HG03175 (cell line): ENCODE results near the gene IL1RL2.

Source experiments
- ATAC-seq: cut with Tn5 transposase; IDR thresholded peaks from one replicate; pipeline ENCODE4 v1.9.1; 2021; ENCODE audit warnings: mild to moderate bottlenecking, moderate library complexity; ENCODE audit not compliant: unreplicated experiment

IL1RL2 gene

DNA sequence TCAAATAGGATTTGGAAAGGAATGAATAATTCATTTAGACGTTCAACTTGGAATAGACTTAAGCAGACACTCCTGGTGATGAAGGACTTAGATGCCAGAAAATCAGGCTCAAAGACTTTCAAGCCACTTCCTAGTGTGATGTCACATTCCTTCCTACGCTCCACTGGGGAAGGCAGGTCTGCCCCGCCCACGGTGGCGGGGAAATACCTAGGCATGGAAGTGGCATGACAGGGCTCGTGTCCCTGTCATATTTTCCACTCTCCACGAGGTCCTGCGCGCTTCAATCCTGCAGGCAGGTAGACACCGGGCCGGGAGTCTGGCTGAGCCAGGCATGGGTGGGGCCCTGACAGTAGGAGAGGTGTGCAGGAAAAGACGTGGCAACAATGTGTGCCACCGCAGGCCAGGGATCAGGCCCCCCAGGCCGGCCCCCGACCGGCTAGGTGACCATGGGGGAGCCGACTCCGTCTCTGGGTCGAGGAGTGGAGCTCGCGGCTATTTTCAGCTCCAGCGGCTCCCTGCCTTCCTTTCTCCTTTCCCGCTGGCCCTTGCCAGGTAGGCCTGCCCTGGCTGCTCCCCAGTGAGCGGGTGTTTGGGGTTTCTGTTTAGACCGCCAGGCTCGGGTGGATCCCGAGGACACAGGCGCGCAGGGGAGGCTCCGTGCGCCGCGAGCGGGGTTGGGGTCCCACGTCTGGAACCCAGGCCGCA, at the start of gene IL1RL2:
TSS of gene IL1RL2 (plus strand) at position 233 of the 705 bp plus-strand sequence. CDS start 845 bp downstream, outside the sequence.
- no peak for ATAC-seq

DNA sequence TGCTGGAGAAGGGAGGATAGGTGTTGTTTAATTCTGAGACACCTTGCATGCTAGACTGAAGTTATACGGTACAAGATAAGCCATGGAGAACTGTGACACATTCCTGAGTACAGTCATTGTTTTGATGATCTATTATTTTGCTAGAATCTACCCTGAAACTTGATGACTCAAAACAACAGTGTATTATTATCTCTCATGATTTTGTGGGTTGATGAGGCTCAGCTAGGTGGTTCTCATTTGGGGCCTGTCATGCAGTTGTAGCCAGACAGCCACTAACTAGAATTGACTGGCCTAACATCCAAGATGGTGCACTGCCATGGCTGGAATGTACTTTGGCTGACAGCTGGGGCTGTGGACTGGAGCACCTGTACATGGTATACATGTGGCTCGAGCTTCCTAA, 49.7 kb upstream of the IL1RL2 start:
- no peak for ATAC-seq

DNA sequence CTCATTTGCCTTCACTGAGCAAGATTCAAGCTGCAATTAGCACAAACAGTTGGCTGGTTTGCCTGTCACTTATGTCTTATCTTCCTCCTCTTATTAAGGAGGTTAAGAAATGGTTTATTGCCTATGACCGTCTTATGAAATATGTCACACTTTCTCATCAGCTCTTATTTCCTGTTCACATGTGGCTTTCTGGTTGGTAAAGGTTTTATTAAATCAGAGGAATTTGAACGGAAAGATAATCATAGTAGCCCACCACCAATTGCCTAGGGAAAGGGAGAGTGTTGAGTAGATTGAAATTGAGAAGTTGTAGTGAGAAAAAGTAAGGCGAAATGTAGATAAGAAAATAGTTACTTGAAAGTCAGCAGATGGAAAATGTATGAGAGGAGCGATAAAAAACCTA, 48.5 kb upstream of the IL1RL2 start:
- ATAC-seq: no peak

DNA sequence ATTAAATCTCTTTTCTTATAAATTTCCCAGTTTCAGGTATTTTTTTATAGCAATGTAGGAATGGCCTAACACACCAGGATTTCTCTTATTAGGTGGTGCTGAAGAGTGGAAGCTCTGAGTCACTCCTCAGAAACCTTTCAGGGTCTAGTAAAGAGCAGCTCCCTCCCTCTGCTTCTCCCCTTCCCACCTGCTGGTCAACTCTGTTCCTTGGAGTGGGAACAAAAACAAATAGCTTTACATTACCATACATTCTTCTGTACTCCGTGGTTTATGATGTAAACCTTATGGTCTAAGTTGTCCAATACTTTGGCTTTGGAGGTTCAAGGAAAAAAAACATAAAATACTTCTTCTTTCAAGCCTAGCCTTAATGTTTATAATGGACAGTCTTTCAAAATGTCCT, 47.0 kb upstream of the IL1RL2 start:
- no peak for ATAC-seq

DNA sequence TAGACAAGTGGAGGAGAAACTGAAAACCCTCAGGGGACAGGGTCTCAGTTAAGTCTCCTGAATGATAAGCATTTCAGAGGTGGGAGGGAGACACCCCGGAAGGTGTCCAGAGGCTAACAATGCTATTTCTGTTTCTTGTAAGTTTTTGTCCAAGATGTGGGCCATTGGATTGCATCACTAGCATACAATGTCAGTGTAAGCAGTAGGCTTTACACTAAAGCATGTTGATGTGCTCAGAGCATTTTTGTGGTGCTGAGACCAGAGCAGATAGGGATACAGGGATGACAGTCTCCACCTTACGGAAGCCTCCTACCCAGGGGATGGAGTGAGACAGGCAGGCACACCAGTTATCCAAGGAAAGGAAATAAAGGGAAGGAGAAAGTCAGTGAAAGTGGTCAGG, 46.4 kb upstream of the IL1RL2 start:
- no peak for ATAC-seq

DNA sequence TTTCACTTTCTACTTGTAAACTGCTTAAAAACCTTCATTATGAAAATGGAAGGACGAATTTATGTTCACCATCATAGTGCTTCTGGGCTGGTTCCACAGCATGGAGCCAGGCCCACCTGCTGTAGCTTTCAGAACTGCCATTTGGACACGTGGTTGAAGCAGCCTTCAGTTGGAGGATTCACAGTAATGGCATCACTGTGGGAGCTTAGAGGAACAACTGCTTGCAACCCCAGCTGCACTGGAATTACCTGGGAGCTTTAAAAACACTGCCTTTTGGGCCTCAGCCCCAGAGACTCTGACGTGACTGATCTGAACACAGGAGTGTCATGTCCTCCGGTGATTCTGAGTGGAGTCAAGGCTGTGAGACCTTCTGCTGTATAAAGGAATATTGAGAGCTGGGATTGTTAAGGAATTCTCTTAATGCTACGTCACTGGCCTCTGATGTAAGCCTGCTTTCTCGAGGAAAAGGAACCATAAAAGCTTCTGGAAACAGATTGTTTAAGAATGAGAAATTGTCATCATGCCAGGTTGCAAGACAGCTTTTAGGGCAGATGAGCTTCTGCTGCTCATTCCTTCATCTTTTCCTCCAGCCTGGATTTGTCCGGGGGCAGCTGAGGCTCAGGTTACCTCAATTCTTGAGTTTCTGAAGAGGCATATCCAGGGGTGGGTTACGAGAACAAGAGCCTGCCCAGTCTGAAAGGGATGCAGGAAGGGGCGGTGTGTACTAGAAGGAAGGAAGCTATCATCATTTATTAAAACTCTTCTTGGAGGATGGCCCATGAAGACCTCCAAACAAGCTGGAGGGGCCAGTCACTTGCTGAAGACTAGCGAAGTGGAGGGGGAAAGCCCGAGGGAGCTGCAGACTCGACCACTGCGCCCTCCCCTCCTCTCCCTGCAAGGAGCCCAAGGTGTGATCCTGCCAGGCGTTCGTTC, 45.5 kb upstream of the IL1RL2 start:
- no peak for ATAC-seq

DNA sequence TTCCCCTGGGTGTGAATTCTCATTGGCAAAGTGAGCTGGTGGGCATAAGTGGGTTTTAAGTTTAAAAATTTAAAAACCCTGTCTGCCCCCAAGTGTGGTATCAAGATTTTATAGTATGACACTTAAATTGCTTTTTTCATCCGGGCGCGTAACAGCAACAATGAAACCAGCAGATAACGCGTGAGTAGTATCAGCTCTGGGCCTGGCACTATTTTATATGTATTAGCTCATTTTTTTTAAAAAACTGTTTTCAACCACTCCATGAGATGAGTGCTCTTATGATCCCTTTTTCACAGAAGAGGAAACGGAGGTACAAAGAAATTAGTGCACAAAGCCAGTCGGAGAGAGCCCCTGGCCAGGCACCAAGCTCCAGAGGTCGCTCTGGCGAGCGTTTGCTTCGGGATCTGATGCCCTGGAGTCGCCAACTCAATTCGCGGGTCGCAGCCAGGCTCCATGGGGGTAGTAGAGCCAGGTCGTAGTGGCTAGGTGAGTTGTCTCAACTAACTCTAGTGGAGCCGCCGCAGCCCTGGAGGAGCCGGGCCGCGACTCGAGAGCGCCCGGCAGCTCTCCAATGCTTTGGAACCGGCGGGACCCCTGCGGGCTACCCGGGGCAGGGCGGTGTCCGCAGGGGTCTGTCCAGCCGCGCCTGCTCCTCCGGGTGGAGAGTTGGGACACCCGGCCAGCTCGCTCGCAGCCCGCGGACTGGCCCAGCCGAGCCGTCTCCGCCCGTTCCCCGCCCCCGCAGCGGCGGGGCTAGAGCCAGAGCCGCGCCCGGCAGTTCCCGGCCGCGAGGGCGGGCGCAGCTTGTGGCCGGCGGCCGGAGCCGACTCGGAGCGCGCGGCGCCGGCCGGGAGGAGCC, 44.6 kb upstream of the IL1RL2 start, which contains the start of gene IL1R1:
TSS of gene IL1R1 (plus strand) at position 777 of the 859 bp plus-strand sequence. CDS start 14,979 bp downstream, outside the sequence.
- no peak for ATAC-seq

DNA sequence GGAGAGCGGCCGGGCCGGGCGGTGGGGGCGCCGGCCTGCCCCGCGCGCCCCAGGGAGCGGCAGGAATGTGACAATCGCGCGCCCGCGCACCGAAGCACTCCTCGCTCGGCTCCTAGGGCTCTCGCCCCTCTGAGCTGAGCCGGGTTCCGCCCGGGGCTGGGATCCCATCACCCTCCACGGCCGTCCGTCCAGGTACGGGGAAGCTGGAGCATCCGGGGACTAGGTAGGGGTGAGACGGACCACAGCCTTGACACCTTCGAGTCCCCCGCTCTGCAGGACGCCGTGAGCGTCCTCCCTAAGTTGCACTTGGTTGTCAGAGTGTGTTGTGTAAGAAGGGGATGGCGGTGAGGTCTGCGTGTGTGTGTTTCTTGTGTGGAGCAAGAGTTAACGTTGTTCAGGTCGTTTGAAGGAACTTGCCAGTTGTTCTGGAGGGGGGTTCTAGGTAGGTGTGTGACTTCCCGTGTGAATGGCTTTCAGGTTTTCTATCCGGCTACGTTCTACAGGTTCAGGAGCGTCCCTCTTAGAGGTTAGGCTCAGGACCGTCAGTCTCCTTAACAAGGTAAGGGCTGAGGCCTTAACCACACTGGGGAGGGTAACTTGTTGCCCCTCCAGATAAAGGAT, 43.9 kb upstream of the IL1RL2 start:
- no peak for ATAC-seq

DNA sequence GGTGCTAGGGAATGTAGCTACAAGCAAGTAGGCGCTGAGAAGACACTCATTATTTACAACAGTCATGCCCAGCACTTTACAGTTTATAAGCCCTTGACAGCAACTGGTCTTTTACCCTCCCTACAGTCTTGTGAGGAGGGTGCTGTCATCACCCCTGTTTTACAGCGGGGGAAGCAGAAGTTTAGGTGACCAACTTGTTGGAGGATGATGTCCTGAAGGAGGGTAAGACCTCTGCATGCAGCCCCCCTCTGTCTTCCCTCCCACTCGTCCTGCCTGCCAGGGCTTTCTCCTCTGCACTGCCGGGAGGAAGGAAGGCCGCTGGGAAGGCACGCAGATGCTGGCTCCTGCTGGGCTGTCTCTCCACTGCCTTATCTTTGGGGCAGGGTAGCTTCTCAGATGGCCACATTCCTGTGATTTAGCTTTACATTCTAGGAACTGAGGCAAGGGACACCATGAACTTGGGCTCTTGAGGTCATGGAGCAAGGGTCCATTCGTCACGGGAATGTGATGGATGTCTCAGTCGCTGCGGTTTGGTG, 43.3 kb upstream of the IL1RL2 start:
- no peak for ATAC-seq

DNA sequence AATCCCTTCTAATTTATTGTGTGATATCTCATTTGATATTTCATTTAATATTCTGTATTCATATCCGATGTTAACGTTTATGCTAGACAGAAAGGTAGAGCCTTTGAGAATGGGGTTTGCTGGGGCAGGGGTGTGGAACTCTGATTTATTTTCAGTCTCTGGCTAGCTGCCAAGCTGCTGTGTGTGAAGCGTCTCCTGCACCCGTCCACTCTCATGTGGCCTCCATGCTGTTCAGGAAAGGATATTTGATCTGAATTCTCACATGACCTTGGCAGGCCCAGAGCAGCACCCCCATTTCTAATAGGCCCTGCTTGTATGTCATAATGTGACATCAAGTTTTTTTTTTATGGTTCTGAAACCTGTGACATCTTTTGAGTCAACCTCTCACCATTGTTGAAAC, 42.7 kb upstream of the IL1RL2 start:
- no peak for ATAC-seq

DNA sequence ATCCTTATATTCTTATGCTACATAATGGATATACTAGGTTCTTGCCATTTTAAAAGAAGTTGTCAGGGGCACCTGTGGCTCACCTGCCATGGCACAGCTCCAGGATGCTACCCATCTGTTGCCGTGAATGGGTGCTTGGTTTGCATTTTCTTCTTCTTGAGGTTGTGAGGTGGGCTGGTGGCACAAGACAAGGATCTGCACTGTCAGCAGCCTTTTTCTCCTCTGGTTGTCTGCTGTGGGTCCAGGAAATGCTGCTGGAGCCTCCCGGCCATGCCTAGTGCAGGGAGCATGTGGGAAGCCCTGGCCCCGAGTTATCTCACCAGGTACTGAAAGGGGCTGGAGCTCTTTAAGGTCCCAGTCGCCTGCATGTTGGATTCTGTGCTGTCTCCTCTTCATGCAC, 41.7 kb upstream of the IL1RL2 start:
- ATAC-seq: no peak

DNA sequence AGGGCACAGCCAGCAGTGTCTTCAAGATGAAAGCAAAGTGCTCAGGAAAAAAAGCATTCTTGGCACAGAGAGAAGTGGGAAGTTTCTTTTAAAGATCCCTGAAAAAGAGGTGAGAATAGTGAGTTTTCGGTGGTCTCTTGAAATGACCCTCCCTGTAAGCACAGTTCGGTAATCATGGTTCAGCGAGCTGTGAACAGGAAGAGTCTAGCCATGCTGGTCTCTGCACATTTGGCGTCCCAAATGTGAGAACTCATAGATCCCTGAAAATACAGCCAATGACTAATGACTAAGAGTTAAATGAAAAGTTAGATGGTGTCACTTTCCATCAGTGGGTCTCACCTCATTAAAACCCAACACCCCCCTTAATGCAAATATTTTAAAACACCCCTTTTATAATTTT, 40.9 kb upstream of the IL1RL2 start:
- ATAC-seq: no peak

DNA sequence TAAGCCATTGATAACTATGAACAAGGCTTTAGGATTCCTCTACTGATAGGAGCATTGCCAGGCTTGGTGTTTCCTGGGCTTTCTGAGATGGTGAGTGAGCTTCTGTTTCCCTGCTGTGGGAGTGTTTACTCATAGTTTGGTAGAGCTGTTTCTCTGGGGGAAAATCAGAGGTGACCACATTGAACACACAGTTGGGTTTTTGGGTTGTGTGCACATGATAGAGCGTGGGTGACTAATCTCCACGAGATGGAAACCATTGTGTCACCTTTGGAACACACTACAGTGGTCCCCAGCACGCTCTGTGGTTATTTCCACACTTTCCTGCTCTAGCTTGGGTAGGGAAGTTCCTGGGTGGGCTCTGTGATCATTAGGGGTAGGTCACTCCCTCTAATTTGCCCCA, 38.9 kb upstream of the IL1RL2 start:
- no peak for ATAC-seq

DNA sequence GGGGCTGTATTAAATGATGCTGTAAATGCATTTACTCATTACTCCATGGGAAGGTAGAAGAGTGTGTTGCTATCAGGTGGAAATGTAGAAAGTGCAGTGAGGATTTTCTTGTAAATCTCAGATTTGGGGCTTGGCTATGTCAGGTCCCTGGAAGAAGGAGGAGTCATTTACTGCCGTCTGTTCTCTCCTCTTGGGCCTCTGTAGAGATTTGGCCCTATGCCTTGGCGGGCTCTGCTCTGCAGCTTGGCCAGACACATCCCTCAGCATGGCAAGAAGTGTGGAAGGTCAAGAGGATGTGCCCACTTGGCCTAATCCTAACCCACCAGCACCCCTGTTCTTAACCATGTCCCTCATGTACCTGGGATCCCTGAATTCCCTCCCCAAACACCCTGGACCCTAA, 37.6 kb upstream of the IL1RL2 start:
- no peak for ATAC-seq

DNA sequence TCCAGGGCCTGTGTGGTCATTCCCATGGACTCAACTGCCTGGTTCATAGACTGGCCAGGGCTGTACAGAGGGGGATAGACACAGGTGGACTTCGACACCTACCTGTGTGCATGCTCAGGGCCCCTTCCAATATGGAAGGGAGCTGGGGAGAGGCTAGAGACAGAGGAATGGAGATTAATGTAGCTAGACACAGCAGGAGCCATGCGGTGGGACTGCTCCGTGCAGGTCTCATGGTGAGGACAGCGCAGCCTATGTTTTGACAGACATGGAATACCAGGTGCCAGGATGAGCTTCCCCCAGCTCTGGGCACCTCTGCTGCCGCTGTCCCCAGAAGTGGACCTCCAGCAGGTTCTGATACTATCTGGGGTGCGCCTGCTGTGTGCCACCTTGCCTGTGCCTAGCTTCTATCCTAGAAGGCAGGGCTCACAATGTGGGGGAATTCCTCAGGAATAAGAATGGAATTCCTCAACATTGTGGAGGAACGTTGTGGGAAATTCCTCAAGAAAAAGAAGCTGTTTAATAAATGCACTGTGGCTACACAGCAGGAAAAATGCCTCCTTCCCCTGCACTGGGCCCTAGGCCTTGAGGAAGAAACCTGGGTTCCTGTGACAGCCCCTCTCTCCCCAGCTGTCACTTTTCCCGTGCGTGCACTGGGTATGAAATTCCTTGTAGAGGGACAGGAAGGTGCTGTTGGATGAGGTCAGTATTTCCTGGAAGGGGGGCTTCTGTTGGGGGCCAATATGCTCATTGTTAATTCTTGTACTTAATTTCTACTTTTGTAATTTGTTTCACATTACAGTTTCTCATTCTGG, 37.0 kb upstream of the IL1RL2 start:
- ATAC-seq: no peak

DNA sequence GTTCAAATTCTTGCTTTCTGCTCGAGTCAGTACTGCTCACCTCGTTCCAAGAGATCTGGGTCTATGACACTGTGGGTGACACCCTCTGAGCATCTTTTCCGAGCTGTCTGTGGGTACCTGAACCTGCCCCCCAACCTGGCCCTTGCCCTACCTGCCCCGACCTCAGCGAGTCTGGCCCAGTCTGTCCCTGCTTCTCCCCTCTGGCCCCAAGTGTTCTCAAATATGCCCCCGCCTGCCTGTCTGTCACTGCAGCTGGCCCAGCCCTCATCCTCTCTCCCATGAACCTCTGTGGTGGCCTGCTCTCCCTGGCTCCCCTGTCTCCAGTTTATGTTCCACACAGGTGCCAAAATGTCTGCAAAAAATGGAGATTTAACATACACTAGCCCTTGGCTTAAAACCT, 32.5 kb upstream of the IL1RL2 start:
- ATAC-seq: no peak

DNA sequence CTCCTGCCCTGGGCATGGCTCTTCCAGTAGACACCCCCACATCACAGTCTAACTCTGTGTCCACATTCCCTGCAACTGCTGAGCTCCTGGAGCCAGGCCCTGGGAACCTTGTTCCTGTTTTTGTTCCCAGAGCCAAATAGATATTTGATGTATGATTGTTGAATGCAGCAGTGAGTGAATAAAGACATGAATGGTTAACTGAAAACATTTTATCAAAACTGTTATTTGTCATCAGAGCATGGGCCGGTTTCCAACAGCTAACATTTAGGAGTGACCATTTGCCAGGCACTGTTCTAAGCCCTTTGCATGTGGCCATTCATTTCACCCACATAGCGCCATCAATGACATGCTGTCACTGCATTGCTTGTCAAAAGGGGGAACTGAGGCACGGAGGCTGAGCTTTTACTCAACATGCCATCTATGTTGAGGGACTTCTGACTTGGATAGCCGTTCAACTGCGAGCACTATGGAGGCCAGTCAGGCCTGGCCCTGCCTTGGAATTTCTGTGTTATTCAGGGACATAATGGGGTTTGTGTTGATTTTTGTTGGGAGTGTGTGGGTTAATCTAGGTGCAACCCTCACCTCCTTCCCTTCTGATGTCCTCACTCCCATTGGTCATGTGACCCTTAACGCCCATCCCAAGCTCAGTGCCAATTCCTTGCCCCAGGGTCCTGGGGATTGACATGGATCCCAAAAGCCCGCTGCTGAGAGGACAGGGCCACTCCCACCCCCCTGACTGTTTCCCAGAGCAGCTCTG, 31.7 kb upstream of the IL1RL2 start:
- no peak for ATAC-seq

DNA sequence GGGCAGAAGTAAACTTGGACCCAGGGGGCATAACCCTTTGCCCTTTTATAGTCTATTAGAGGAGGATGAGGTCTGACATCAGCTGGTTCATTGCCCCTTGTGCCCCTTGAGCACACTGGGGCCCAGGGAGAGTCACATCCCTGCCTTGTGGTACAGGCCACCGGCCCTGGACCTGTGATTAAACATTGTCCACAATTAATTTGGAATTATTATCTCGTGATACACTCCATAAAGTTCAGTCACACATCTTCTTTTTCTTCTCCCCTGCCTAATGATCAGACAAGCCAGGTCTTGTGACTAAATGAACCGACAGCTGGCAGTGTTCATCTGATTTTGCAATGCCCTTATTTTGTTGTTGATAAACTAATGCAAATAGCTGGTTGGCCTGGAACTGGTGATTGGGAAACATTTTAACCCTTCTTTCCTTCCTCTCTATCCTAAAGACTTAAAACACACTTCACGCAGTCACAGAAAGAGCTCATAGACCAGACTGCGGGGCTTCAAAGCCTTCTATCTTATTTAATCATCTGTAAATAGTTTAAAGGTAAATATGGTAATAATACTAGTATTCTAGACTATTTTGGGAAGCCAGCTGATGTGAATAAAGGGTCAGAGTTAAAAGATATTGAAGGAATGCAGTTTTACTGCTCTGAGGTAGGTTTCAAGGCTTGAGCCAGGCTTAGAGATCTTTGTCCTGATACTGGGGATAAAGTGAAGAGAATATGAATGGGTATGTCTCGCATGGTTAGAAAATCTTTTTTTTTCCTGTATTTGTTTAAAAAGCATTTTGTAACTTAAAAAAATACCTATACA, 30.9 kb upstream of the IL1RL2 start:
- no peak for ATAC-seq
